HEK293 (cell line): ENCODE results near the gene GALNT10.

Experiments
- CTCF ChIP-seq: fragments of 450-650 bp; formaldehyde crosslinking; IDR thresholded peaks from 2 replicates; pipeline ENCODE4 v1.5.1; 2016; ENCODE audit warnings: missing biosample characterization, missing genetic modification characterization
- EGR2 ChIP-seq: fragments of 450-650 bp; formaldehyde crosslinking; IDR thresholded peaks from 2 replicates; pipeline ENCODE4 v1.5.1; 2016; ENCODE audit warnings: low read depth, missing biosample characterization, missing genetic modification characterization
- FEZF1 ChIP-seq: fragments of 450-650 bp; formaldehyde crosslinking; IDR thresholded peaks from 2 replicates; pipeline ENCODE4 v1.5.1; 2016; ENCODE audit warnings: missing biosample characterization, missing genetic modification characterization
- GLI2 ChIP-seq: fragments of 450-650 bp; formaldehyde crosslinking; IDR thresholded peaks from 2 replicates; pipeline ENCODE4; 2017; ENCODE audit warnings: missing biosample characterization, missing genetic modification characterization, low read depth, borderline replicate concordance
- KLF1 ChIP-seq: fragments of 450-650 bp; formaldehyde crosslinking; IDR thresholded peaks from 2 replicates; pipeline ENCODE4 v1.5.1; 2016; ENCODE audit warnings: missing biosample characterization, missing genetic modification characterization
- KLF10 ChIP-seq: fragments of 450-650 bp; IDR thresholded peaks from 2 replicates; pipeline ENCODE4 v1.5.1; 2018; ENCODE audit warnings: missing biosample characterization, mild to moderate bottlenecking, missing genetic modification characterization
- MZF1 ChIP-seq: fragments of 450-650 bp; formaldehyde crosslinking; IDR thresholded peaks from 2 replicates; pipeline ENCODE4 v1.5.1; 2017; ENCODE audit warnings: missing biosample characterization, missing genetic modification characterization, borderline replicate concordance
- PATZ1 ChIP-seq: fragments of 450-650 bp; formaldehyde crosslinking; IDR thresholded peaks from 2 replicates; pipeline ENCODE4 v1.5.1; 2016; ENCODE audit warnings: missing biosample characterization, missing genetic modification characterization
- SETDB1 ChIP-seq: IDR thresholded peaks from one replicate; pipeline ENCODE4 v1.6.1; 2017; ENCODE audit warnings: mild to moderate bottlenecking, low read length, moderate library complexity, mixed read lengths; ENCODE audit not compliant: insufficient read length
- ZBTB17 ChIP-seq: fragments of 450-650 bp; formaldehyde crosslinking; IDR thresholded peaks from 2 replicates; pipeline ENCODE4 v1.5.1; 2016; ENCODE audit warnings: missing biosample characterization, missing genetic modification characterization
- ZBTB21 ChIP-seq: fragments of 450-650 bp; formaldehyde crosslinking; IDR thresholded peaks from 2 replicates; pipeline ENCODE4 v1.5.1; 2017; ENCODE audit warnings: missing biosample characterization, missing genetic modification characterization
- ZBTB7A ChIP-seq: fragments of 450-650 bp; formaldehyde crosslinking; IDR thresholded peaks from 2 replicates; pipeline ENCODE4 v1.5.1; 2016; ENCODE audit warnings: low read depth, missing biosample characterization, missing genetic modification characterization
- ZNF132 ChIP-seq: fragments of 450-650 bp; formaldehyde crosslinking; IDR thresholded peaks from 2 replicates; pipeline ENCODE4 v1.5.1; 2017; ENCODE audit warnings: missing biosample characterization, missing genetic modification characterization, borderline replicate concordance
- ZNF175 ChIP-seq: fragments of 450-650 bp; formaldehyde crosslinking; IDR thresholded peaks from 2 replicates; pipeline ENCODE4 v1.5.1; 2016; ENCODE audit warnings: missing biosample characterization, missing genetic modification characterization
- ZNF184 ChIP-seq: fragments of 450-650 bp; IDR thresholded peaks from 2 replicates; pipeline ENCODE4 v1.5.1; 2018; ENCODE audit warnings: missing biosample characterization, mild to moderate bottlenecking, missing genetic modification characterization
- ZNF26 ChIP-seq: fragments of 450-650 bp; formaldehyde crosslinking; IDR thresholded peaks from 2 replicates; pipeline ENCODE4 v1.5.1; 2016; ENCODE audit warnings: missing biosample characterization, missing genetic modification characterization
- ZNF335 ChIP-seq: fragments of 450-650 bp; formaldehyde crosslinking; conservative IDR thresholded peaks from 2 replicates; pipeline ENCODE4 v1.5.1; 2016; ENCODE audit warnings: missing biosample characterization, missing genetic modification characterization
- ZNF354C ChIP-seq: fragments of 450-650 bp; formaldehyde crosslinking; IDR thresholded peaks from 2 replicates; pipeline ENCODE4 v1.5.1; 2016; ENCODE audit warnings: missing biosample characterization, missing genetic modification characterization, low read depth, borderline replicate concordance
- ZNF394 ChIP-seq: fragments of 450-650 bp; formaldehyde crosslinking; IDR thresholded peaks from 2 replicates; pipeline ENCODE4 v1.5.1; 2016; ENCODE audit warnings: missing biosample characterization, missing genetic modification characterization, mild to moderate bottlenecking, moderate library complexity, borderline replicate concordance
- ZNF404 ChIP-seq: fragments of 450-650 bp; formaldehyde crosslinking; IDR thresholded peaks from 2 replicates; pipeline ENCODE4 v1.5.1; 2017; ENCODE audit warnings: missing biosample characterization, missing genetic modification characterization
- ZNF560 ChIP-seq: fragments of 450-650 bp; formaldehyde crosslinking; IDR thresholded peaks from 2 replicates; pipeline ENCODE4 v1.5.1; 2017; ENCODE audit warnings: missing biosample characterization, missing genetic modification characterization, borderline replicate concordance
- ZNF707 ChIP-seq: fragments of 450-650 bp; formaldehyde crosslinking; IDR thresholded peaks from 2 replicates; pipeline ENCODE4 v1.5.1; 2016; ENCODE audit warnings: missing biosample characterization, missing genetic modification characterization
- ZNF768 ChIP-seq: fragments of 450-650 bp; formaldehyde crosslinking; IDR thresholded peaks from 2 replicates; pipeline ENCODE4 v1.5.1; 2018; ENCODE audit warnings: missing biosample characterization, mild to moderate bottlenecking, missing genetic modification characterization
- ZNF792 ChIP-seq: fragments of 450-650 bp; formaldehyde crosslinking; IDR thresholded peaks from 2 replicates; pipeline ENCODE4 v1.5.1; 2016; ENCODE audit warnings: missing biosample characterization, missing genetic modification characterization
- TF ChIP-seq, protein P1 (sequence below): fragments of 450-650 bp; formaldehyde crosslinking; optimal IDR thresholded peaks from 2 replicates; pipeline ENCODE3; 2016; ENCODE audit warnings: missing biosample characterization, mild to moderate bottlenecking, missing genetic modification characterization
- TF ChIP-seq, protein P2 (sequence below): fragments of 450-650 bp; formaldehyde crosslinking; IDR thresholded peaks from 2 replicates; pipeline ENCODE4 v1.5.1; 2016; ENCODE audit warnings: missing biosample characterization, missing genetic modification characterization
- TF ChIP-seq, protein P3 (sequence below): fragments of 450-650 bp; formaldehyde crosslinking; IDR thresholded peaks from 2 replicates; pipeline ENCODE4 v1.5.1; 2017; ENCODE audit warnings: missing biosample characterization, missing genetic modification characterization
- TF ChIP-seq, protein P4 (sequence below): fragments of 450-650 bp; formaldehyde crosslinking; IDR thresholded peaks from 2 replicates; pipeline ENCODE4 v1.5.1; 2017; ENCODE audit warnings: missing biosample characterization, missing genetic modification characterization

Gene GALNT10

GRCh38 chr5:154397652-154398406 lies 207.3 kb downstream of the GALNT10 start (continued):
- TF ChIP-seq ZNF26 (tag by site-specific recombination) (no peak), KLF1 (tag by site-specific recombination) (no peak), SETDB1 (no peak), ZNF132 (tag by site-specific recombination) (no peak), ZNF404 (tag by site-specific recombination) (no peak), ZNF768 (tag by site-specific recombination) (no peak), ZNF335 (tag by site-specific recombination) (peak; percentile 75), CTCF (tag by site-specific recombination) (peak; percentile 52; the same call in 1 of the 2 replicates), FEZF1 (tag by site-specific recombination) (peak; percentile 86), KLF10 (tag by site-specific recombination) (no peak), ZNF792 (tag by site-specific recombination) (no peak), ZBTB17 (0 out of 2 replicates have a peak, but pooled peaks have one; percentile 37), PATZ1 (tag by site-specific recombination) (peak; percentile 19; the same call in 1 of the 2 replicates), ZNF394 (tag by site-specific recombination) (no peak), ZBTB7A (tag by site-specific recombination) (no peak), ZNF560 (tag by site-specific recombination) (no peak), ZNF354C (tag by site-specific recombination) (no peak), ZBTB21 (no peak), ZNF175 (tag by site-specific recombination) (no peak), MZF1 (tag by site-specific recombination) (no peak), ZNF707 (tag by site-specific recombination) (no peak), GLI2 (tag by site-specific recombination) (no peak), EGR2 (no peak), ZNF184 (tag by site-specific recombination) (no peak)
- TF ChIP-seq, protein P1, sequence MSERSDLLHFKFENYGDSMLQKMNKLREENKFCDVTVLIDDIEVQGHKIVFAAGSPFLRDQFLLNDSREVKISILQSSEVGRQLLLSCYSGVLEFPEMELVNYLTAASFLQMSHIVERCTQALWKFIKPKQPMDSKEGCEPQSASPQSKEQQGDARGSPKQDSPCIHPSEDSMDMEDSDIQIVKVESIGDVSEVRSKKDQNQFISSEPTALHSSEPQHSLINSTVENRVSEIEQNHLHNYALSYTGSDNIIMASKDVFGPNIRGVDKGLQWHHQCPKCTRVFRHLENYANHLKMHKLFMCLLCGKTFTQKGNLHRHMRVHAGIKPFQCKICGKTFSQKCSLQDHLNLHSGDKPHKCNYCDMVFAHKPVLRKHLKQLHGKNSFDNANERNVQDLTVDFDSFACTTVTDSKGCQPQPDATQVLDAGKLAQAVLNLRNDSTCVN (tag by site-specific recombination): no peak
- TF ChIP-seq, protein P2, sequence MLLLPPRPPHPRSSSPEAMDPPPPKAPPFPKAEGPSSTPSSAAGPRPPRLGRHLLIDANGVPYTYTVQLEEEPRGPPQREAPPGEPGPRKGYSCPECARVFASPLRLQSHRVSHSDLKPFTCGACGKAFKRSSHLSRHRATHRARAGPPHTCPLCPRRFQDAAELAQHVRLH (tag by site-specific recombination): peak; percentile 31; the same call in 1 of the 2 replicates
- TF ChIP-seq, protein P3, sequence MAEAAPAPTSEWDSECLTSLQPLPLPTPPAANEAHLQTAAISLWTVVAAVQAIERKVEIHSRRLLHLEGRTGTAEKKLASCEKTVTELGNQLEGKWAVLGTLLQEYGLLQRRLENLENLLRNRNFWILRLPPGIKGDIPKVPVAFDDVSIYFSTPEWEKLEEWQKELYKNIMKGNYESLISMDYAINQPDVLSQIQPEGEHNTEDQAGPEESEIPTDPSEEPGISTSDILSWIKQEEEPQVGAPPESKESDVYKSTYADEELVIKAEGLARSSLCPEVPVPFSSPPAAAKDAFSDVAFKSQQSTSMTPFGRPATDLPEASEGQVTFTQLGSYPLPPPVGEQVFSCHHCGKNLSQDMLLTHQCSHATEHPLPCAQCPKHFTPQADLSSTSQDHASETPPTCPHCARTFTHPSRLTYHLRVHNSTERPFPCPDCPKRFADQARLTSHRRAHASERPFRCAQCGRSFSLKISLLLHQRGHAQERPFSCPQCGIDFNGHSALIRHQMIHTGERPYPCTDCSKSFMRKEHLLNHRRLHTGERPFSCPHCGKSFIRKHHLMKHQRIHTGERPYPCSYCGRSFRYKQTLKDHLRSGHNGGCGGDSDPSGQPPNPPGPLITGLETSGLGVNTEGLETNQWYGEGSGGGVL (tag by site-specific recombination): peak; percentile 88
- TF ChIP-seq, protein P4, sequence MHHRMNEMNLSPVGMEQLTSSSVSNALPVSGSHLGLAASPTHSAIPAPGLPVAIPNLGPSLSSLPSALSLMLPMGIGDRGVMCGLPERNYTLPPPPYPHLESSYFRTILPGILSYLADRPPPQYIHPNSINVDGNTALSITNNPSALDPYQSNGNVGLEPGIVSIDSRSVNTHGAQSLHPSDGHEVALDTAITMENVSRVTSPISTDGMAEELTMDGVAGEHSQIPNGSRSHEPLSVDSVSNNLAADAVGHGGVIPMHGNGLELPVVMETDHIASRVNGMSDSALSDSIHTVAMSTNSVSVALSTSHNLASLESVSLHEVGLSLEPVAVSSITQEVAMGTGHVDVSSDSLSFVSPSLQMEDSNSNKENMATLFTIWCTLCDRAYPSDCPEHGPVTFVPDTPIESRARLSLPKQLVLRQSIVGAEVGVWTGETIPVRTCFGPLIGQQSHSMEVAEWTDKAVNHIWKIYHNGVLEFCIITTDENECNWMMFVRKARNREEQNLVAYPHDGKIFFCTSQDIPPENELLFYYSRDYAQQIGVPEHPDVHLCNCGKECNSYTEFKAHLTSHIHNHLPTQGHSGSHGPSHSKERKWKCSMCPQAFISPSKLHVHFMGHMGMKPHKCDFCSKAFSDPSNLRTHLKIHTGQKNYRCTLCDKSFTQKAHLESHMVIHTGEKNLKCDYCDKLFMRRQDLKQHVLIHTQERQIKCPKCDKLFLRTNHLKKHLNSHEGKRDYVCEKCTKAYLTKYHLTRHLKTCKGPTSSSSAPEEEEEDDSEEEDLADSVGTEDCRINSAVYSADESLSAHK (tag by site-specific recombination): peak; percentile 76
